HG02840 (cell line): Measurements from ENCODE around the gene SLC25A15.
"Not testable (repeated sequence)": the region's sequence is repeated elsewhere in the genome, so short reads cannot be mapped to it uniquely, and the experiment has no call there.

Source experiments
- ATAC-seq: cut with Tn5 transposase; IDR thresholded peaks from one replicate; pipeline ENCODE4 v1.9.1; 2021; ENCODE audit warnings: mild to moderate bottlenecking, moderate library complexity, moderate number of reproducible peaks; ENCODE audit not compliant: unreplicated experiment, low FRiP score

SLC25A15 gene

GRCh38 chr13:40812102-40812501 is 22.7 kb downstream of the SLC25A15 start:
- no peak for ATAC-seq

- no peak for ATAC-seq
Observed at GRCh38 chr13:40812724-40813445, 23.5 kb downstream of the SLC25A15 start.

GRCh38 chr13:40813667-40814454 is 24.4 kb downstream of the SLC25A15 start:
- ATAC-seq, result no peak

GRCh38 chr13:40814803-40815202 is 25.4 kb downstream of the SLC25A15 start:
- ATAC-seq, result no peak

- ATAC-seq, result no peak
Observed at GRCh38 chr13:40818926-40819325, 29.5 kb downstream of the SLC25A15 start.

GRCh38 chr13:40819797-40820315 is 30.4 kb downstream of the SLC25A15 start:
- no peak for ATAC-seq

DNA sequence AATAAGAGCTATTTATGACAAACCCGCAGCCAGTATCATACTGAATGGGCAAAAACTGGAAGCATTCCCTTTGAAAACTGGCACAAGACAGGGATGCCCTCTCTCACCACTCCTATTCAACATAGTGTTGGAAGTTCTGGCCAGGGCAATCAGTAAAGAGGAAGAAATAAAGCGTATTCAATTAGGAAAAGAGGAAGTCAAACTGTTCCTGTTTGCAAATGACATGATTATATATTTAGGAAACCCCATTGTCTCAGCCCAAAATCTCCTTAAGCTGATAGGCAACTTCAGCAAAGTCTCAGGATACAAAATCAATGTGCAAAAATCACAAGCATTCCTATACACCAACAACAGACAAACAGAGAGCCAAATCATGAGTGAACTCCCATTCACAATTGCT is 50.3 kb downstream of the SLC25A15 start:
- ATAC-seq, result not testable (repeated sequence)

- ATAC-seq, result not testable (repeated sequence)
Observed at GRCh38 chr13:40840955-40841354, 51.5 kb downstream of the SLC25A15 start.
